Peyer's patch (tissue), 4 donors: Measurements from ENCODE around the gene NKD1.

ENCODE experiments used
- POLR2A ChIP-seq, 2 donors: fragments of 450-650 bp; IDR thresholded peaks; one replicate each; pipeline ENCODE4 v1.5.1; 2017; ENCODE audit warnings: antibody characterized with exemption in 2 of 2, mild to moderate bottlenecking in 2 of 2, moderate library complexity in 2 of 2
- TF ChIP-seq, protein P1 (sequence below), 6 experiments: fragments of 450-650 bp in 4 of 6; fragments of 200-600 bp in 2 of 6; sonication (generic) in 1 of 6; IDR thresholded peaks; one replicate each; pipeline ENCODE4 v1.5.1; 2017 to 2019; ENCODE audit warnings: antibody characterized with exemption in 6 of 6, mild to moderate bottlenecking in 3 of 6, moderate library complexity in 1 of 6

DNA sequence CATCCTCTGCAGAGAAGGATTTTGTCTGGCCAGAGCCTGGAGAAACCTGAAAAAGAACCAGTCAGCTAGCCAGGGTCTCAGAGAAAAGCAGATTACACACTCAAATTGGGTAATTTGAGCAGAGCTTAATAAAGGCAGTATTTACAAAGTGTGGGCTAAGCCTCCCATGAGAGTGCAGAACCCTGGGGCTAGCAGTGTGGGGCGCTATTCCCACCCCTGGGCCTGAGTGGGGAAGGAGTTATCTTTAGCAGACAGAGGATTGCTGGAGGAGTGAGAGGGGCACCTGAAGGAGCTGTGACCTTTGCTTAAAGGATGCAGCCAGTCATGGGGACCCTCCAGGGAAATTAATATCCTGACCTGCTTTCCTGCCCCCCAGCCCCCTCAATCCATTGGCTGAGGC is 86.8 kb downstream of the NKD1 start:
- TF ChIP-seq, protein P1, sequence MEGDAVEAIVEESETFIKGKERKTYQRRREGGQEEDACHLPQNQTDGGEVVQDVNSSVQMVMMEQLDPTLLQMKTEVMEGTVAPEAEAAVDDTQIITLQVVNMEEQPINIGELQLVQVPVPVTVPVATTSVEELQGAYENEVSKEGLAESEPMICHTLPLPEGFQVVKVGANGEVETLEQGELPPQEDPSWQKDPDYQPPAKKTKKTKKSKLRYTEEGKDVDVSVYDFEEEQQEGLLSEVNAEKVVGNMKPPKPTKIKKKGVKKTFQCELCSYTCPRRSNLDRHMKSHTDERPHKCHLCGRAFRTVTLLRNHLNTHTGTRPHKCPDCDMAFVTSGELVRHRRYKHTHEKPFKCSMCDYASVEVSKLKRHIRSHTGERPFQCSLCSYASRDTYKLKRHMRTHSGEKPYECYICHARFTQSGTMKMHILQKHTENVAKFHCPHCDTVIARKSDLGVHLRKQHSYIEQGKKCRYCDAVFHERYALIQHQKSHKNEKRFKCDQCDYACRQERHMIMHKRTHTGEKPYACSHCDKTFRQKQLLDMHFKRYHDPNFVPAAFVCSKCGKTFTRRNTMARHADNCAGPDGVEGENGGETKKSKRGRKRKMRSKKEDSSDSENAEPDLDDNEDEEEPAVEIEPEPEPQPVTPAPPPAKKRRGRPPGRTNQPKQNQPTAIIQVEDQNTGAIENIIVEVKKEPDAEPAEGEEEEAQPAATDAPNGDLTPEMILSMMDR (IDR thresholded peaks at IDR 0.05), result no peak
- TF ChIP-seq POLR2A (IDR thresholded peaks at IDR 0.05), result no peak
